Skeletal muscle tissue (tissue), 4 donors: ENCODE results near the gene PLEKHF1. TPM values are rescaled to one million over a fixed set of nuclear protein-coding genes. Genes with fewer than 3 reads are reported as not detected.

Experiments used
- H3K27ac ChIP-seq: one replicate; pipeline ENCODE4 v1.7.0; 2013; ENCODE audit warnings: mild to moderate bottlenecking, low read depth, low read length, inconsistent platforms
- H3K27me3 ChIP-seq, 3 donors: one replicate each; pipeline ENCODE4 v1.7.0; 2013; ENCODE audit warnings: low read length in 3 of 3; ENCODE audit not compliant: control insufficient read depth in 3 of 3, insufficient read depth in 3 of 3
- H3K36me3 ChIP-seq, 3 donors: one replicate each; pipeline ENCODE4 v1.7.0; 2013; ENCODE audit warnings: low read length in 3 of 3; ENCODE audit not compliant: control insufficient read depth in 3 of 3, insufficient read depth in 3 of 3
- H3K4me1 ChIP-seq, 3 donors: one replicate each; pipeline ENCODE4 v1.7.0; 2013; ENCODE audit warnings: low read length in 3 of 3, mild to moderate bottlenecking in 3 of 3; ENCODE audit not compliant: control insufficient read depth in 3 of 3, insufficient read depth in 3 of 3
- H3K4me3 ChIP-seq, 3 donors: one replicate each; pipeline ENCODE4 v1.7.0; 2013; ENCODE audit warnings: low read length in 3 of 3
- H3K9ac ChIP-seq, 3 donors: one replicate each; pipeline ENCODE4 v1.7.0; 2013; ENCODE audit warnings: low read length in 3 of 3, mild to moderate bottlenecking in 3 of 3, moderate library complexity in 2 of 3, low read depth in 1 of 3
- H3K9me3 ChIP-seq, 3 donors: one replicate each; pipeline ENCODE4 v1.7.0; 2013; ENCODE audit warnings: low read length in 3 of 3; ENCODE audit not compliant: control insufficient read depth in 3 of 3
- total RNA-seq: library from RNA; depleted of rRNA; stranded (reverse); fragments of >200 nt; gene quantifications from one replicate; pipeline ENCODE4 v1.2.3, GENCODE V29; 2014
- donor health status: Osteomylitis.

PLEKHF1 gene
- total RNA-seq, 1 donor from 2014 or later = 16.7 TPM

- H3K4me1 ChIP-seq = peaks cover 53 to 78% (median 54%) of the 10 kb centered on the region in 3 donors
- peak overlapping the region in 2 of 3 donors; percentile 31 to 32 for H3K4me3 ChIP-seq
- H3K9me3 ChIP-seq = no peaks in the 10 kb centered on the region
- no peaks in the 10 kb centered on the region for H3K36me3 ChIP-seq
- peak overlapping the region; percentile 43 to 69 (median 51) for H3K9ac ChIP-seq
- peak overlapping the region; percentile 73 for H3K27ac ChIP-seq
- no peaks in the 10 kb centered on the region for H3K27me3 ChIP-seq
Observed at GRCh38 chr19:29685326-29685725, 20.1 kb downstream of the PLEKHF1 start.

- Histone ChIP-seq H3K9me3 (peaks cover 0 to 6% (median 5%) of the 10 kb centered on the region in 3 donors), H3K4me3 (no peak overlapping the region), H3K4me1 (peaks cover 42 to 67% (median 44%) of the 10 kb centered on the region in 3 donors), H3K27ac (peak overlapping the region; percentile 94), H3K9ac (peak overlapping the region in 2 of 3 donors; percentile 45 to 71), H3K27me3 (no peaks in the 10 kb centered on the region), H3K36me3 (no peaks in the 10 kb centered on the region)
Observed at GRCh38 chr19:29686285-29686805, 21.1 kb downstream of the PLEKHF1 start.

- Histone ChIP-seq H3K27me3 (no peaks in the 10 kb centered on the region), H3K36me3 (no peaks in the 10 kb centered on the region), H3K4me3 (peak overlapping the region; percentile 65 to 73 (median 71)), H3K9me3 (peaks cover 0 to 6% (median 5%) of the 10 kb centered on the region in 3 donors), H3K4me1 (peaks cover 32 to 57% (median 35%) of the 10 kb centered on the region in 3 donors), H3K27ac (peak overlapping the region; percentile 94), H3K9ac (peak overlapping the region; percentile 71 to 81 (median 76))
Observed at GRCh38 chr19:29687244-29687896, 22.1 kb downstream of the PLEKHF1 start.

GRCh38 chr19:29687897-29688728 is 22.9 kb downstream of the PLEKHF1 start:
- Histone ChIP-seq H3K9ac (no peak overlapping the region), H3K27ac (peak overlapping the region; percentile 94), H3K36me3 (no peaks in the 10 kb centered on the region), H3K9me3 (peaks cover 0 to 6% (median 5%) of the 10 kb centered on the region in 3 donors), H3K4me1 (peaks cover 25 to 50% (median 28%) of the 10 kb centered on the region in 3 donors), H3K27me3 (no peaks in the 10 kb centered on the region), H3K4me3 (peak overlapping the region in 2 of 3 donors; percentile 65 to 71)

- Histone ChIP-seq H3K27me3 (no peaks in the 10 kb centered on the region), H3K4me1 (peaks cover 27 to 44% (median 35%) of the 10 kb centered on the region in 3 donors), H3K9me3 (peaks cover 0 to 6% (median 5%) of the 10 kb centered on the region in 3 donors), H3K4me3 (no peak overlapping the region), H3K9ac (no peak overlapping the region), H3K27ac (peak overlapping the region; percentile 41), H3K36me3 (no peaks in the 10 kb centered on the region)
Observed at GRCh38 chr19:29690842-29691241, 25.6 kb downstream of the PLEKHF1 start.

- Histone ChIP-seq H3K4me3 (no peak overlapping the region), H3K27ac (peak overlapping the region; percentile 8), H3K36me3 (no peaks in the 10 kb centered on the region), H3K9ac (peak overlapping the region; percentile 9 to 46 (median 19)), H3K4me1 (peaks cover 13 to 36% (median 14%) of the 10 kb centered on the region in 3 donors), H3K27me3 (no peaks in the 10 kb centered on the region), H3K9me3 (peaks cover 0 to 6% (median 5%) of the 10 kb centered on the region in 3 donors)
Observed at GRCh38 chr19:29694161-29694560, 28.9 kb downstream of the PLEKHF1 start.

DNA sequence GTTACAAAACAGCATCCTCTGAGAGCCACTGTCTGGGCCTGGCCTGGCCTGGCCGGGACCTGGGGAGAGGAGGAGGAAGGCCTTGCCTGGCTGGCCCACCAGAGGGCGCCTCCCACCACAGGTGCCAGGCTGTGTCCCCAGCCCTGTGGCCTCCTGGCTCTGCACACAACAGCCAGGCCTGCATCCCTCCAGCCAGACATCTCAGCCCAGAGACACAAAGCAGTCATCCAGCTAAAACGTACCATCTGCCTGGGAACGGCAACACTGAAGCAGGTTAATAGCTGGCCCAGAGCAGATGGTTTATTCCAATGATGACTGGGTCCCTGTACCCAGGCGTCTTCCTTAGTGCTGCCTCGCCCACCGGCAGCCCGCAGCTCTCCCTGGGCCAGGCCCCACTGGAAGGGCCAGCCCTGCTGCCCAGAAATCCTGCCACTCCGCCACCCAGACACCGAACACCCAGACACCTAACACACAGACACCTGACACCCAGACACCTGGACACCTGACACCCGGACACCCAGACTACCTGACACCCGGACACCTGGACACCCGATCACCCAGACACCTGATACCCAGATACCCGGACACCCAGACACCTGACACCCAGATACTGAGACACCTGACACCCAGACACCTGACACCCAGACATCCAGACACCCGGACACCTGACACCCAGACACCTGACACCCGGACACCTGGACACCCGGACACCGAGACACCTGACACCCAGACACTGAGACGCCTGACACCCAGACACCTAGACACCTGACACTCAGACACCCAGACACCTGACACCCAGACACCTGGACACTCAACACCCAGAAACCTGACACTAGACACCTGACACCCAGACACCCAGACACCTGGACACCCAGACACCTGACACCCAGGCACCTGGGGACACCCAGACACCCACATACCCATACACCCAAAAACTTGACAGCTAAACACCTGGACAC is 29.7 kb downstream of the PLEKHF1 start:
- peaks cover 13 to 36% (median 14%) of the 10 kb centered on the region in 3 donors for H3K4me1 ChIP-seq
- H3K4me3 ChIP-seq = no peak overlapping the region
- H3K9ac ChIP-seq = peak overlapping the region in 1 of 3 donors; percentile 9
- H3K27me3 ChIP-seq = no peaks in the 10 kb centered on the region
- no peaks in the 10 kb centered on the region for H3K36me3 ChIP-seq
- H3K27ac ChIP-seq = no peak overlapping the region
- peaks cover 0 to 6% (median 5%) of the 10 kb centered on the region in 3 donors for H3K9me3 ChIP-seq

- Histone ChIP-seq H3K27ac (no peak overlapping the region), H3K9me3 (peaks cover 0 to under 1% (median 0%) of the 10 kb centered on the region in 3 donors)
Observed at GRCh38 chr19:29695765-29696564, 30.7 kb downstream of the PLEKHF1 start.

GRCh38 chr19:29696565-29696846 is 31.2 kb downstream of the PLEKHF1 start:
- no peaks in the 10 kb centered on the region for H3K9me3 ChIP-seq
- no peak overlapping the region for H3K9ac ChIP-seq
- H3K36me3 ChIP-seq = no peaks in the 10 kb centered on the region
- H3K27ac ChIP-seq = no peak overlapping the region
- H3K27me3 ChIP-seq = no peaks in the 10 kb centered on the region
- peaks cover 13 to 36% (median 14%) of the 10 kb centered on the region in 3 donors for H3K4me1 ChIP-seq
- H3K4me3 ChIP-seq = no peak overlapping the region

More at GRCh38 chr19:29695765-29696564, 30.7 kb downstream of the PLEKHF1 start:
- H3K4me1 ChIP-seq = peaks cover 13 to 36% (median 14%) of the 10 kb centered on the region in 3 donors
- no peaks in the 10 kb centered on the region for H3K36me3 ChIP-seq
- H3K4me3 ChIP-seq = no peak overlapping the region
- H3K27me3 ChIP-seq = no peaks in the 10 kb centered on the region
- no peak overlapping the region for H3K9ac ChIP-seq
